GM19193 (cell line): ENCODE results near the gene FGR.

ENCODE experiments used
- POLR2A ChIP-seq: IDR thresholded peaks from 4 replicates; pipeline ENCODE4 v1.6.1; 2011; ENCODE audit not compliant: insufficient read depth, insufficient read length; ENCODE audit errors: extremely low read depth

FGR gene

GRCh38 chr1:27662707-27663393, 27.9 kb upstream of the FGR start:
- TF ChIP-seq POLR2A = peak; percentile 38

DNA sequence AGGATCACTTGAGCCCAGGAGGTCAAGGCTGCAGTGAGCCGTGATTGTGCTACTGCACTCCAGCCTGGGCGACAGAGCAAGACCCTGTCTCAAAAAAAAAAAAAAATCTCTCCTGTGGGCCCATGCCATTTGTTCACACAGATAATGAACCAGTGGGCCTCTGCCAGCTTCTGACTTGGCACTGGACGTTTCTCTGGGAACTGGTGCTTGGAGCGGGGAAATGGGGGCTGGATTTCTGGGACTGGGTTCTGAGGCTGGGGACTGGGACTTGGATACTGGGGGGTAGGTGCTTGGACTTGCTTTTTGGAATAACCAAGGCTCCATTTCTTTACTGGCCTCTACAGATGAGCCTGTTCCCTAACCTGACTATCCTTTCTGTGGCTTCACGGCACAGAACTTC, 27.3 kb upstream of the FGR start:
- no peak for TF ChIP-seq POLR2A

- no peak for TF ChIP-seq POLR2A
Measured at GRCh38 chr1:27661412-27662075, 26.6 kb upstream of the FGR start.

- TF ChIP-seq POLR2A = no peak
Measured at GRCh38 chr1:27660300-27660835, 25.4 kb upstream of the FGR start.

DNA sequence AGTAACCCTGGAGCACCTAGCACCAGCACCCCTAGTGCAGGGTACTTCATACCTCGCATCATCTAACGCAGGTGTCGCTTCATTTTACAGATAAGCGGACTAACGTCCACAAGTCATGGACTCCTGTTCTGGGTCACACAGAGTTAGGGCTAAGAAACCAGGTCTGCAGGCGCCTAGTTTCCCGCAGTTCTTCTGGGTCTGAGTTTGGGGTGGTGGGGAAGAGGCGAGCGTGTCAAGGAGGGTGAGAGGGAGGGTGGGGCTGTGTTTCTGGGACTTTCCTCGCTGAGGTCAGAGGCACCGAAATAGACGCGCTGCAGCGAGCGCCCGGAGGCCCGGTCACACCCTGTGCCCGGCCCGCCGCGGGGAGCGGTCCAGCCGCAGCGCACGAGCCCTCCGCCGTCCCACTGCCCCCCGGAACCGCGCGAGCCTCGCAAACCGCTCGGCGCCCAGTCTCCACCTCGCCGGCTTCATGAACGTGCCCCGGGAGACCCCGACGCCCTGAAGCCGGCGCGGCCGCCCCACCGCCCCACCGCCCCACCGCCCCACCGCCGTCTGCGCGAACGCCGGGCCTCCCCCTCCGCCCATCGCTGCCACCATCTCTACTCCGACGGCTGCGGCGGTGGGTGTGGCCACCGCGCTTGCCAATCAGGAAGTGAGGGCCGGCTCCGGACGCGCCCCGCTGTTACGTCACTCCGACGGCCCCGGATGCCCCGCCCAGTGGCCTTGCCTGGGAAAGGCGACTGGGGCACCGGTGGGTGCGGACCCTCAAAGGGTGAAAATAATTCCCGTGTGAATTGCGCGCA, 24.7 kb upstream of the FGR start:
- TF ChIP-seq POLR2A = peak; percentile 72

DNA sequence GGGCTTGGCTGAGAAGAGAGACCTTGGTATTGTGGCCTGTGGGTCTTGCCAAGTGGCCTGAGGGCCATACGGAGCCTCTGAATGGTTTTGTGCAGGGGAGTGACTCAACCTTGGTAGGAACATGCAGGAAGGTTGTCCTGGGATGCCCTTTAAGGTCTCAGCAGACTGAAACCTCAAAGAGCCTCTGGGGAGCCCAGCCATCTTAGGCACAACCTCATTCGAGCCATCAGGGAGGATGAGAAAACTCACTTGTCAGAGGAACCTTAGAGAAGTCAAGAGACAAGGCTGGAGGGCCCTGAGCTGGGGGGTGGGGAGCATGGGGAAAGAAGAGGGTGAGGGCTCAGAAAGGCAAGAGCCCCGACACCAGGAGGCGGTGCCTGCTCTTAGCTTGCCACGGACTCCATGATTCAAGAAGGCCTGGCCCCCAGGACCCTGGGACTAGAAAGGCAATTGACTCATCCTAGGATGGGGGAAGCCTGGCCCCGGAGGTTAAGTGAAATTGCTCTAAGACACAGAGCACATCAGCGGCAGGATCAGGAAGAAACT, 24.0 kb upstream of the FGR start:
- no peak for TF ChIP-seq POLR2A

DNA sequence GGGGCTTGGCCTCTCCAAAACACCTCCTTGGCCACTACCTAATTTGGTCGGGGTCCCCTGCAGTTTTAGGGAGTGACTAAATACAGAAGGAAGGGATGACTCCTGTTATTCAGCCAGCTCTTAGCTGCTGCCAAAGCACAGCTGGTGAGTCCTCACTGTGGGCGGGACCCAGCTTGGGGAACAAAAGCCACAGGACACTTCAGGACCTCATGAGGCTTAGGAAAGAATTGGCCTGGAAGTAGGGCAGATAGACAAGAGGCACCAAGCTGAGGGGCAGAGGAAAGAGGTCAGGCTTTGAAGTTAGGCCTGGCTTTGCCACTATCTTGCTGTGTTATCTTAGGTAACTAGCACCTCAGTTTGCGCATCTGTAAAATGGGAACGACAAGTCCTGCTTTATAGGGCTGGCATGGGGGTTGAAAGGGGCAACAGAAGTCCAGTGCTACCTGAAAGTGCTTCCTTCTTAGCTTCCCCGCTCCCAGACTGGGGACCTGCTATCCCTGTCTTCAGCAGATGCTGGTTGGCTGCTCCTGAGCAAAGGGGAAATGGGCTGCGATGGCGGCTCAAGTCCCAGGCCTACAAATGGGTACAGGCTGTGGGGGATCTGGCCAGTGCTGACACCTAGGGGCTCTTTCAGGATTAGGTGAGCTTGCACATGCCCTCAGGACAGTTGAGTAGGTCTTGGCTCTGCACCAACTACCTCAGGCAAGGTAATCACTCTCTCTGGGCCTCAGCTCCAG, 21.3 kb upstream of the FGR start:
- no peak for TF ChIP-seq POLR2A

GRCh38 chr1:27655151-27655937, 20.4 kb upstream of the FGR start:
- no peak for TF ChIP-seq POLR2A

- no peak for TF ChIP-seq POLR2A
Measured at GRCh38 chr1:27652111-27652864, 17.3 kb upstream of the FGR start.

DNA sequence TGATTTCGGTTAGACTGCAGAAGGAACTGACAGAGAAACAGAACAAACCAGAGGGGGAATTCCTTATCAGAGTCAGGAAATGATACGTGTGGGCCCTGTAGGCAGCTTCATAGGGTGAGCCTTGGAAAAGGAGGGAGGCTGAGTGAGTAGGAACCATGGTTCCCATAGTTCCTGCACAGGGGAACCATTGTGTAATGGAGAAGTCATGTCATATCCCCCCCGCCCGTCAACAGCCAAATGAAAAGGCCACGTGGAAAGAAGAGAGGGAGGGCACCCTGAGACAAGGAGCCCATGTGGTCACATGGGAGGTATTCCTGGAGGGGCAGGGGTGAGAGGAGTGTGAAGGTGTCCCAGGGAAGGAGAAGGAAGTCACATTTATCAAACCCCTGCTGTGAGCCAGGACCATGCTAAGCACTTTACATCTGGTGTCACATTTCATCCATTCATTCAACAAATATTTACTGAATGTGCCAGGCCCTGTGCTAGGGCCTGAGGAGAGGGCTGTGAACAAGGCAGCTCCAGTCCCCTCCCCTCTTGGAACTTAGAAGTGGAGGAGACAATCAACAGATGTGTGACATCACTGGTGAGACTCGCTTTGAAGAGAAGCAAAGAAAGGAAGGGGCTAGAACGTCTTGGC, 15.7 kb upstream of the FGR start:
- TF ChIP-seq POLR2A = no peak

GRCh38 chr1:27650171-27650538, 15.2 kb upstream of the FGR start:
- TF ChIP-seq POLR2A = no peak

GRCh38 chr1:27649306-27649635, 14.3 kb upstream of the FGR start:
- no peak for TF ChIP-seq POLR2A
